Motor neuron (in vitro differentiated cells): ENCODE results near the gene RBM22. TPM values are rescaled to one million over a fixed set of nuclear protein-coding genes. Genes with fewer than 3 reads are reported as not detected.
"Not testable (repeated sequence)": the region's sequence is repeated elsewhere in the genome, so short reads cannot be mapped to it uniquely, and the experiment has no call there.

Experiments used
- ATAC-seq, 8 experiments: fragments of 200-7000 bp; cut with Tn5 transposase; replicated peaks in 6 of 8; 2 replicates each; pipeline ENCODE4 v1.8.0; 2021; ENCODE audit warnings: mild to moderate bottlenecking in 8 of 8, moderate library complexity in 8 of 8
- H3K27ac ChIP-seq, 2 donors: fragments of 250-450 bp; sonication (Bioruptor Pico); 2 replicates each; pipeline ENCODE4 v1.9.0; 2021; ENCODE audit warnings: antibody characterized with exemption in 2 of 2, mild to moderate bottlenecking in 2 of 2, moderate library complexity in 1 of 2
- H3K4me1 ChIP-seq, 2 donors: fragments of 250-450 bp; sonication (Bioruptor Pico); replicated peaks in 1 of 2; 2 replicates each; pipeline ENCODE4 v1.6.1; 2021; ENCODE audit warnings: antibody characterized with exemption in 2 of 2, mild to moderate bottlenecking in 2 of 2, moderate library complexity in 1 of 2
- H3K4me3 ChIP-seq, 5 donors: fragments of 250-450 bp; sonication (Bioruptor Pico); 2 replicates each; pipeline ENCODE4 v1.9.0; 2021; ENCODE audit warnings: antibody characterized with exemption in 5 of 5, mild to moderate bottlenecking in 5 of 5, moderate library complexity in 4 of 5
- WGBS, 10 experiments: fragments of 450-650 bp; shearing (Covaris generic); methylation state at CpG; one replicate each; pipeline ENCODE4 v1.0.0; 2022; 5-methylcytosine and 5-hydroxymethylcytosine counted together
- in situ Hi-C, 9 experiments: fragments of 400-800 bp; cut with MboI; loops; one replicate each; pipeline ENCODE4 v1.15.0; 2021; ENCODE audit warnings: low sequenced_read_pairs in 9 of 9, low pct_unique_long_range_greater_than_20kb in 2 of 9; ENCODE audit not compliant: unreplicated experiment in 9 of 9
- total RNA-seq, 8 experiments: library from RNA; unstranded; fragments of 300-600 nt; gene quantifications; 2 replicates each; pipeline versions ENCODE4 v1.2.3 to v1.2.4, GENCODE V29; 2022

RBM22 gene
- total RNA-seq: 10 to 100 TPM; 26.4 to 52.5 (median 42.5) TPM

GRCh38 chr5:150700594-150701377 is at the start of gene RBM22:
Gene RBM22, minus strand, starts transcription at chr5:150701062. Its CDS starts 77 bp downstream, at chr5:150700985.
- in situ Hi-C loops: loop anchor here in 1 of 9 experiments (25.0 kb wide), 1 partner anchor 138 kb away; no protein-coding TSS in a partner anchor
- peak within 1 kb of the TSS; percentile 96 to 99 for H3K27ac ChIP-seq
- peak within 1 kb of the TSS; percentile 79 to 99 (median 91) for H3K4me3 ChIP-seq
- H3K4me1 ChIP-seq: peaks cover 5 to 13% of the 10 kb centered on the region in 2 donors
- peak; percentile 92 to 97 (median 96) for ATAC-seq
- WGBS, 10 experiments: 0 to 4% (median 0%) methylated on average over 2 to 17 of the region's 59 CpGs; no CpG with 5 or more reads in 4 of the 10 experiments

- Histone ChIP-seq H3K4me3 (no peak overlapping the region), H3K4me1 (no peaks in the 10 kb centered on the region), H3K27ac (no peak overlapping the region)
- ATAC-seq: no peak
- in situ Hi-C loops: no loop called here
- 76 to 100% (median 92%) methylated on average over 1 to 2 of the region's 2 CpGs; no CpG with 5 or more reads in 1 of the 10 experiments for whole genome bisulfite sequencing, 10 experiments
Measured at GRCh38 chr5:150750469-150750868, 49.6 kb upstream of the RBM22 start.

GRCh38 chr5:150743142-150743488 is 42.3 kb upstream of the RBM22 start:
- H3K4me3 ChIP-seq, in situ Hi-C loops, ATAC-seq, H3K27ac ChIP-seq, H3K4me1 ChIP-seq: not testable (repeated sequence)
- WGBS, 10 experiments: no CpG with 5 or more reads among the region's 9 CpGs

- in situ Hi-C loops, ATAC-seq, H3K27ac ChIP-seq, H3K4me1 ChIP-seq, H3K4me3 ChIP-seq: not testable (repeated sequence)
- 91 to 100% (median 99%) methylated on average over 1 to 9 of the region's 18 CpGs for WGBS, 10 experiments
Measured at GRCh38 chr5:150742455-150743141, 41.7 kb upstream of the RBM22 start.

- in situ Hi-C loops: no loop called here
- no peak overlapping the region for H3K27ac ChIP-seq
- no peak for ATAC-seq
- H3K4me1 ChIP-seq: no peaks in the 10 kb centered on the region
- H3K4me3 ChIP-seq: no peak overlapping the region
Measured at GRCh38 chr5:150740992-150741391, 40.1 kb upstream of the RBM22 start.

DNA sequence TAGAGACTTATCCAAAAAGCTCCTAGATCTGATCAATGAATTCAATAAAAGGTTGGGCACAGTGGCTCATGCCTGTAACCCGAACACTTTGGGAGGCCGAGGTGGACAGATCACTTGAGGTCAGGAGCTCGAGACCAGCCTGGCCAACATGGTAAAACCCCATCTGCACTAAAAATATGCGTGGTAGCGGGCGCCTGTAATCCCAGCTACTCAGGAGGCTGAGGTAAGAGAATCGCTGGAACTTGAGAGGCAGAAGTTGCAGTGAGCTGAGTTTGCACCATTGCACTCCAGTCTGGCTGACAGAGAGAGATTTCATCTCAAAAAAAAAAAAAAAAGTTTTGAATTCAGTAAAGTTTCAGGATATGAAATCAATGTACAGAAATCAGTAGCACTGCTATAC is 38.0 kb upstream of the RBM22 start:
- Histone ChIP-seq H3K27ac (no peak overlapping the region), H3K4me3 (no peak overlapping the region), H3K4me1 (no peaks in the 10 kb centered on the region)
- ATAC-seq: no peak
- in situ Hi-C loops: no loop called here
- WGBS, 10 experiments: 90 to 100% (median 95%) methylated on average over 1 to 7 of the region's 7 CpGs; no CpG with 5 or more reads in 2 of the 10 experiments

- Histone ChIP-seq H3K4me1 (no peaks in the 10 kb centered on the region), H3K27ac (no peak overlapping the region), H3K4me3 (no peak overlapping the region)
- no peak for ATAC-seq
- WGBS, 10 experiments: 92 to 100% (median 96%) methylated on average over 1 to 7 of the region's 7 CpGs; no CpG with 5 or more reads in 2 of the 10 experiments
- in situ Hi-C loops: no loop called here
Measured at GRCh38 chr5:150734579-150735384, 33.9 kb upstream of the RBM22 start.

GRCh38 chr5:150731669-150732242 is 30.9 kb upstream of the RBM22 start:
- peak in 3 of 8 experiments; percentile 63 to 94 (median 70) for ATAC-seq
- in situ Hi-C loops: no loop called here
- Histone ChIP-seq H3K4me3 (no peak overlapping the region), H3K4me1 (no peaks in the 10 kb centered on the region), H3K27ac (no peak overlapping the region)
- WGBS, 10 experiments: 24 to 100% (median 90%) methylated on average over 1 to 6 of the region's 6 CpGs

DNA sequence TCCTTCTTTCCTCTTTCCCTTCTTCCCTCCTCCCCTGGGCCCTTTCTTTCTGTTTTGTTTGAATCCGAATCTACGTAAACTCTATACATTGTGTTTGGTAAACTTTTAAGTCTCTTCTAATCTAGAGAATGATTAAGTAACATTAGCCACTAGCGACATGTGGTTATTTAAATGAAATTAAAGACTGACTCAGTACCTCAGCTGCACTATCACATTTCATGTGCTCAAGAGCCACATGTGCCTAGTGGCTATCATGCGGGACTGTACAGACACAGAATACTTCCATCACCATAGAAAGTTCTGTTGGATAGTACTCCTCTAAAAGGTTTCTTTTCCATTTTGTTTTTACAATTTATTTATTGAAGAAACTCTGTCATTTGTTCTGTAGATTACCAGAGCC is 29.0 kb upstream of the RBM22 start:
- H3K4me3 ChIP-seq: no peak overlapping the region
- peak in 3 of 8 experiments; percentile 62 to 94 (median 75) for ATAC-seq
- in situ Hi-C loops: no loop called here
- 71 to 100% (median 91%) methylated on average over 2 to 4 of the region's 4 CpGs; no CpG with 5 or more reads in 1 of the 10 experiments for WGBS, 10 experiments
- no peak overlapping the region for H3K27ac ChIP-seq
- no peaks in the 10 kb centered on the region for H3K4me1 ChIP-seq

DNA sequence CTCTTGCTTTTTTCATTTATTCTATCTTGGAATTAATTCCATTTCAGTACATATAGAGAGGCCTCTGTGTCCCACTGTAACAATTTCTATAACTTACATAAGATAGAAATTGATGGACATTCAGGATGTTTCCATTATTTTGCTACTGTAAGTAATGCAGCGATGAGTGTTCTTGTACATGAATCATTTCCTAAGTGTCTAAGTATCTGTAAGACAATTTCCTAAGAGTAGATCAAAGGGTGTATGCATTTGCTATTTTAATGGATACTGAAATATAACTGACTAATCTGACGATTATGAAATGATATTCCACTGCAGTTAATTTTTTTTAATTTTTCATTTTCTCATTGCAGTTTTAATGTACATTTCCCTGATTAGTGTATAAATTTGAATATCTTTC is 23.0 kb upstream of the RBM22 start:
- no peaks in the 10 kb centered on the region for H3K4me1 ChIP-seq
- in situ Hi-C loops: loop anchor here in 1 of 9 experiments (25.0 kb wide), 1 partner anchor 162 kb away; no protein-coding TSS in a partner anchor
- no peak overlapping the region for H3K27ac ChIP-seq
- H3K4me3 ChIP-seq: no peak overlapping the region
- 0 to 100% (median 85%) methylated on average over 1 to 2 of the region's 2 CpGs for WGBS, 10 experiments
- ATAC-seq: no peak

DNA sequence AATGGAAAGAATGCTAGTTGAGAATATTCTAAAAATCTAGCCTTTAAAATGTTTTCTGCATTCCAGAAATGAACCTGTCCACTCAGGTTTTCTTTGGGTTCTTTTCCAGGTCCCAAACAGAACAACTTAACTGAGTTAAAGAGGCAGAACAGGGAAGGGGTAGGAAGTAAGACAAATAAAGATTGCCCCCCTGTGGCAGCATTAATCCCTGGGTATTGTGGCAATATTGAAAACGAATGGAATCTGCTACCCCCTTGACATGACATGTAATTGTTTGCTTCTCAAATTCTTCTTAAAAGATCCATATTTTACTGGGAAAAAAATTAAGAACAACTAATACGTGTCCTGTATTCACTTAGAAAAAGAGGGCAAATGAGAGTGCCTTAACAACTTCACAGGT is 9.3 kb upstream of the RBM22 start:
- Histone ChIP-seq H3K4me3 (no peak overlapping the region), H3K27ac (no peak overlapping the region), H3K4me1 (no peaks in the 10 kb centered on the region)
- 50 to 93% (median 61%) methylated on average over 1 to 2 of the region's 2 CpGs; no CpG with 5 or more reads in 2 of the 10 experiments for WGBS, 10 experiments
- in situ Hi-C loops: loop anchor here in 1 of 9 experiments (25.0 kb wide), 1 partner anchor 148 kb away; no protein-coding TSS in a partner anchor
- ATAC-seq: no peak

DNA sequence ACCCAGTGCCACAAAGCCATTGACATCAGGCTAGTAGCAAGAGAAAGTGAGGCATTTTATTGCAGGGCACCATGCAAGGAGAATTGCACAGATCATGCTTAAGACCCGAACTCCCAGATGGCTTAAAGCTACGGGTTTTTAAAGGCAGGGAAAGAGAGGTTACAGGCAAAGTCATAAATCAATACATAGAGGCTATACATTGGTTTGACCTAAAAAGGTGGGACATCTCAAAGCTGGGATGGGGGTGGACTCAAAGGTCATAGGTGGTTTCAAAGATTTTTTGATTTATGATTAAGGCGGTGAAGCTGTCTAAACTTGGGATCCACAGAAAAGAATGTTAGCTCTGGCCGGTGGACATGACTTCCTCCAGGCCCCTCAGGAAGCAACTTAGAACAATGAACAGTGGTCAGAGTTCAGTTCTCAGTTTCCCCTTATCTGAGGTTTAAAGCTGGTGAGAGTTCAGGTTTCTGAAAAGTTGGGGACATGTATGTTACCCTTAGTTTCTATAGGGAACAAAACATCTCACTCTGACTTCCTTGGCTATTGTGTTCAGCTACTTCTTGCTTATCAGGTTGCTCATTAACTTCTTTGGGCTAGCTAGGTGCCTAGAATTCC is 6.0 kb upstream of the RBM22 start:
- in situ Hi-C loops: loop anchor here in 1 of 9 experiments (25.0 kb wide), 1 partner anchor 145 kb away; no protein-coding TSS in a partner anchor
- H3K4me3 ChIP-seq: no peak overlapping the region
- WGBS, 10 experiments: 19 to 80% (median 61%) methylated on average over 1 to 4 of the region's 4 CpGs
- H3K4me1 ChIP-seq: peaks cover 0 to 1% of the 10 kb centered on the region in 2 donors
- ATAC-seq: no peak
- H3K27ac ChIP-seq: no peak overlapping the region
